ENCODE data around the gene EIF4A3. TPM values are rescaled to one million over a fixed set of nuclear protein-coding genes. Genes with fewer than 3 reads are reported as not detected.
"Not testable (repeated sequence)": the region's sequence is repeated elsewhere in the genome, so short reads cannot be mapped to it uniquely, and the experiment has no call there.

Gene EIF4A3
- total RNA-seq, 1 experiment from 2014 or later: 123 TPM

- DNase-seq (ENCODE audit: low read depth): peak; percentile 73
Observed at GRCh38 chr17:80101011-80101945, 45.6 kb downstream of the EIF4A3 start, which contains the start of gene GAA. GAA (plus strand) TSS chr17:80101581; CDS start chr17:80104587, 3,006 bp downstream.

GRCh38 chr17:80100035-80100323 is 46.9 kb downstream of the EIF4A3 start:
- no peak for DNase-seq (ENCODE audit: low read depth)

- DNase-seq (ENCODE audit: low read depth): no peak
Observed at GRCh38 chr17:80099291-80100034, 47.5 kb downstream of the EIF4A3 start.

GRCh38 chr17:80097844-80098691 is 48.9 kb downstream of the EIF4A3 start:
- no peak for DNase-seq (ENCODE audit: low read depth)

- DNase-seq (ENCODE audit: low read depth): peak; percentile 38
Observed at GRCh38 chr17:80097127-80097621, 49.8 kb downstream of the EIF4A3 start.

GRCh38 chr17:80096561-80097021 is 50.3 kb downstream of the EIF4A3 start:
- no peak for DNase-seq (ENCODE audit: low read depth)

GRCh38 chr17:80095844-80096475 is 51.0 kb downstream of the EIF4A3 start:
- DNase-seq (ENCODE audit: low read depth): no peak

GRCh38 chr17:80095038-80095843 is 51.7 kb downstream of the EIF4A3 start:
- DNase-seq (ENCODE audit: low read depth): no peak

- DNase-seq (ENCODE audit: low read depth): no peak
Observed at GRCh38 chr17:80092959-80093358, 54.0 kb downstream of the EIF4A3 start.

- no peak for DNase-seq (ENCODE audit: low read depth)
Observed at GRCh38 chr17:80091376-80091775, 55.6 kb downstream of the EIF4A3 start.

GRCh38 chr17:80090164-80090563 is 56.8 kb downstream of the EIF4A3 start:
- DNase-seq (ENCODE audit: low read depth): not testable (repeated sequence)

GRCh38 chr17:80089762-80090161 is 57.2 kb downstream of the EIF4A3 start:
- DNase-seq (ENCODE audit: low read depth): no peak

- DNase-seq (ENCODE audit: low read depth): no peak
Observed at GRCh38 chr17:80087346-80088265, 59.3 kb downstream of the EIF4A3 start.

GRCh38 chr17:80086616-80087015 is 60.3 kb downstream of the EIF4A3 start:
- DNase-seq (ENCODE audit: low read depth): no peak

GRCh38 chr17:80086081-80086480 is 60.8 kb downstream of the EIF4A3 start:
- DNase-seq (ENCODE audit: low read depth): no peak

GRCh38 chr17:80084773-80085172 is 62.2 kb downstream of the EIF4A3 start:
- no peak for DNase-seq (ENCODE audit: low read depth)
